VCaP (cell line): ENCODE results near the gene ZNF440.
A peak's percentile ranks its signal among the peaks of the same experiment; 100 is the strongest.
"Not testable (repeated sequence)": the region's sequence is repeated elsewhere in the genome, so short reads cannot be mapped to it uniquely, and the experiment has no call there.

Experiments used
- H3K27ac ChIP-seq: fragments of 450-650 bp; 2 replicates; pipeline ENCODE4 v1.5.1; 2017
- TF ChIP-seq, protein P1 (sequence below): fragments of 450-650 bp; conservative IDR thresholded peaks from 2 replicates; pipeline ENCODE4 v1.5.1; 2017; ENCODE audit warnings: mild to moderate bottlenecking, moderate library complexity

ZNF440 gene

DNA sequence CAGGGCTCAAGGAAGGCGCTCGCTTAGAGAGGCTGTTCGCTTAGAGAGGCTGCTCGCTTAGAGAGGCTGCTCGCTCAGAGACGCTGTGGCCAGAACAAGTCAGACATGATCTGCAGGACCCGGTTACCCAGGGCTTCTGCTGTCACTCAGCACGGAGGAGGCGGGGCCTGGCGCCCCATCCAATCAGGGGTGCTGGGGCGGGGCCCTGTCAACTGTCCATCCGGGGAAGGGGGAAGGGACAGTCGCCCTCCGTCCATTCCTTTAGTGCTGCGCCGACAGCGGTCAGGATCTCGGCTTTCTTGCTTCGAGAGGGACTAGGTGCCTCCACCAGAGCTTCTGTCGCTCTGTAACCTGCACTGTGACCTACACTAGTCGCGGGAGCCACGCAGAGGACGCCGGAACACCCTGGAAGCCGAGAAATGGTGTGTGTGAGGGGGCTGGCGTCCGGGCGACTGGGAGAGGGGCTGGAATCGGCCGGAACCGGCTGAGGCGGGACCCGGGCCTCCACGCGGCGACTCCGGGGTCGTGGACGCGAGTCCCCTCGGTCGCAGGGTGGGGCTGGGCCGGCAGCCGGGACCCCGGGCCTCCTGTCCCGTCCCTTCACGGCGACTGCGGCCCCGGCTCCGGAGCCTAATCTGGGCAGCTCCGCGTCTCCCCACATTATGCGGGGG lies at the start of gene ZNF440:
TSS of gene ZNF440 (plus strand) at position 245 of the 671 bp plus-strand sequence. CDS start at position 420, 175 bp downstream.
- H3K27ac ChIP-seq, result peak within 1 kb of the TSS; percentile 92
- TF ChIP-seq, protein P1, sequence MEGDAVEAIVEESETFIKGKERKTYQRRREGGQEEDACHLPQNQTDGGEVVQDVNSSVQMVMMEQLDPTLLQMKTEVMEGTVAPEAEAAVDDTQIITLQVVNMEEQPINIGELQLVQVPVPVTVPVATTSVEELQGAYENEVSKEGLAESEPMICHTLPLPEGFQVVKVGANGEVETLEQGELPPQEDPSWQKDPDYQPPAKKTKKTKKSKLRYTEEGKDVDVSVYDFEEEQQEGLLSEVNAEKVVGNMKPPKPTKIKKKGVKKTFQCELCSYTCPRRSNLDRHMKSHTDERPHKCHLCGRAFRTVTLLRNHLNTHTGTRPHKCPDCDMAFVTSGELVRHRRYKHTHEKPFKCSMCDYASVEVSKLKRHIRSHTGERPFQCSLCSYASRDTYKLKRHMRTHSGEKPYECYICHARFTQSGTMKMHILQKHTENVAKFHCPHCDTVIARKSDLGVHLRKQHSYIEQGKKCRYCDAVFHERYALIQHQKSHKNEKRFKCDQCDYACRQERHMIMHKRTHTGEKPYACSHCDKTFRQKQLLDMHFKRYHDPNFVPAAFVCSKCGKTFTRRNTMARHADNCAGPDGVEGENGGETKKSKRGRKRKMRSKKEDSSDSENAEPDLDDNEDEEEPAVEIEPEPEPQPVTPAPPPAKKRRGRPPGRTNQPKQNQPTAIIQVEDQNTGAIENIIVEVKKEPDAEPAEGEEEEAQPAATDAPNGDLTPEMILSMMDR, result no peak

DNA sequence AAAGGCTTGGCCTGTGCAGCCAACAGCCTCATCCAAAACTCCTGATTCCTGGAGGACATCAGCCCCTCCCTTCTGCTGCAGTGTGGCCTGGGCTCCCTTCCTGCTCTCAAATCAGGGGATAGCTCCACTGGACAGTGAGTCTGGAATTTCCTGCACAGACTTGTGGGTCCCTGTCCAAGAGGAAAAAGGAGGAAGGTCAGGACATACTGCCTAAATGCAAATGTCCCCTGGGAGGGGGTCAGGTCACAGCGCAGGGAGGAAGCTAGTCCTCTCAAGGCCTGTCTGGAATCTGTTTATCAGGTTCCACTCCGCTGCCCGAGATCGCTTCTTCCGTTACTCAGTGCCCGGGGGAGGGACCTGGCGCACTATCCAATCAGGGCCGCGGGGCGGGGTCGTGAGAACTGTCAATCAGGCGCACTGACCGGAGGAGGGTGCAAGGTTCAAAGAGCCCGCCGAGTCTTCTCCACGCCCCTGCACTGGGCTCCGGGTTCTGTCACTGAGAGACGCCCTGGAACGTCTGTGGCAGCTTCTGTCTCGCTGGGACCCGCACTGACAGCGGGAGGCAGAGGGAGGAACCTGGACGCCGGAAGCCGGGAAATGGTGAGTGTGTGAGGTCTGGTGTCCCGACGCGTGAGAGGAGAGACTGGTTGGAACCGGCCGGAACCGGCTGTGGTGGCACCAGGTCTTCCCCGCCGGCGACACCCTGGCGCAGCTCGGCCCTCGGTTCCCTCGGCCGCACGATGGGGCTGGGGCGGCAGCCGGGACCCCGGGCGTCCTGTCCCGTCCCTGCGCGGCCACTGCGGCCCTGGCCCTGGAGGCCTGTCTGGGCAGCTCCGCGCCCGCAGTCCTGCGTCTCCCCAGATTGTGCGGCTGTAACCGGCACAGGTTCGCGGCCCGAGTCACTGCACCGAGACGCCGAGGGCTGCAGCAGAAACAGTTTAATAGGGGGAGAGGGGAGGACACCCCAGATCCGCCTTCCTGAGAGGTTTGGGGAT lies 47.2 kb upstream of the ZNF440 start, which contains the start of gene ZNF441:
TSS of gene ZNF441 (plus strand) at position 404 of the 995 bp plus-strand sequence. CDS start at position 598, 194 bp downstream.
- TF ChIP-seq, protein P1, result no peak
- peak within 1 kb of the TSS; percentile 90 for H3K27ac ChIP-seq

DNA sequence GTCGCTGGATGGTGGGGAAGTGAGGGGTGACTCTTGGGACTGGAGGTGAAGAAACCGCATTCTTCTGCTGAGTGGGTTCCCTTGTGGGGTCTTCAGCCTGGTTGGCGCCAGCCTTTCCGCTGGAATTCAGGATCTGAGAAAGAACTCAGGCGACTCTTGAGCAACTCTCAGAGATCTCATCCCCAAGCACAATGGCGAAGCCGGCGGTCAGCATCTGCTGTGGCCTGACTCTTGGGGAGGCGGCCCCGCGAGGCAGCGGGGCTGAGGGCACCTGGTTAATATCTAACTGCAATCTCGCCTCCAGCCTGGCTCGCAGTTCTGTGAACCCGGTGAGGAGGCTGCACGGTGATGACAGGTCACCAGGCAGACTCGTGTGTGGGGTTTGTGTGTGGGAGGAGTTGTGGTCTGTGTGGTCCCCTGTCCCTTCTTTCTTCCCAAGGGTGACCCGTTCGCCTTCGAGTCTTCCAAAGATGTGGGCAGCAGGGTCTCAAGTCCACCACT lies 46.4 kb upstream of the ZNF440 start:
- TF ChIP-seq, protein P1, result no peak
- H3K27ac ChIP-seq, result peak overlapping the region; percentile 90

DNA sequence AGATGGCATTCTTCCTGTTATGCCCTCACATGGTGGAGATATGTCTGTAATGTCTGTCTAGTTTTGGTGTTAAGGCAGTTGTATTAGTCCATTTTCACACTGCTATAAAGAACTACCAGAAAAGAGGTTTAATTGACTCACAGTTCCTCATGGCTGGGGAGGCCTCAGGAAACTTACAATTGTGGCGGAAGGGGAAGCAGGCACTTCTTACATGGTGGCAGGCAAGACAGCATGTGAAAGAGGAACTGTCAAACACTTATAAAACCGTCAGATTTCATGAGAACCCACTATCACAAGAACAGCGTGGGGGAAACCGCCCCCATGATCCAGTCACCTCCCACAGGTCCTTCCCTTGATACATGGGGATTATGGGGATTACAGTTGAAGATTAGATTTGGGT lies 44.1 kb upstream of the ZNF440 start:
- TF ChIP-seq, protein P1, result no peak
- no peak overlapping the region for H3K27ac ChIP-seq

DNA sequence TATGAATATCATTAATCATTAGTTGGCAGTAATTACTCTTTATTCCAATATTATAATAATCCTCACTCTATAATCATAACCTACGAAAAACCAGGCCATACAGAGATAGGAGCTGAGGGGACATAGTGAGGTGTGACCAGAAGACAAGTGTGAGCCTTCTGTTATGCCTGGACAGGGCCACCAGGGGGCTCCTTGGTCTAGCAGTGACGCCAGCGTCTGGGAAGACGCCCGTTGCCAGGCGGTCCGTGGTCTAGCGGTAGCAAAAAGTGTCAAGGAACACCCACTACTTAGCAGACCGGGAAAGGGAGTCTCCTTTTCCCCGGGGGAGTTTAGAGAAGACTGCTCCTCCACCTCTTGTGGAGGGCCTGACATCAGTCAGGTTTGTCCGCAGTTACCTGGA lies 42.6 kb upstream of the ZNF440 start:
- TF ChIP-seq, protein P1, result 0 out of 2 replicates have a peak, but pooled peaks have one; percentile 6
- not testable (repeated sequence) for H3K27ac ChIP-seq

DNA sequence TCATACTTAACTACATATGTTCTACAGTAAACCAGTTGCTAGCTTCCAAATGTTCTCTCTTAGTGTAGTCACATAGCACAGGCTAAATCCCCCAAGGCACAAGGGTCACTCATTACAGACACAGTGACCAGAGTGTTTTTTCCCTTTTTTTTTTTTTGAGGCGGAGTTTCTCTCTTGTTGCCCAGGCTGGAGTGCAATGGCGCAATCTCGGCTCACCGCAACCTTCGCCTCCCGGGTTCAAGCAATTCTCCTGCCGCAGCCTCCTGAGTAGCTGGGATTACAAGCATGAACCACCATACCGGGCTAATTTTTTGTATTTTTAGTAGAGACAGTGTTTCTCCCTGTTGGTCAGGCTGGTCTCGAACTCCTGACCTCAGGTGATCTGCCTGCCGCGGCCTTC lies 37.4 kb upstream of the ZNF440 start:
- not testable (repeated sequence) for H3K27ac ChIP-seq

DNA sequence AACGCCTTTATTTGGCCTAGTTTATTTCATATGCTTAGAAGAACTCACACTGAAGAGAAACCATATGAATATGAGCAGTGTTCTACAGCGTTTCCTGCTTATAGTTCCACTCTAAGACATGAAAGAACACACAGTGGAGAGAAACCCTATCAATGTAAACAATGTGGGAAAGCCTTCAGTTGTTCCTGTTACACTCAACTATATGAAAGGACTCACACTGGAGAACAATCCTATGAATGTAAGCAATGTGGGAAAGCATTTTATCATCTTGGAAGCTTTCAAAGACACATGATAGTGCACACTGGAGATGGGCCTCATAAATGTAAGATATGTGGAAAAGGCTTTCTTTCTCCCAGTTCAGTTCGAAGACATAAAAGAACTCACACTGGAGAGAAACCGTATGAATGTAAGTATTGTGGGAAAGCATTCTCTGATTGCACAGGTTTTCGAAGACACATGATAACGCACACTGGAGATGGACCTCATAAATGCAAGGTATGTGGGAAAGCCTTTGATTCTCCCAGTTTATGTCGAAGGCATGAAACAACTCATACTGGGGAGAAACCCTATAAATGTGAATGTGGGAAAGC lies 33.5 kb upstream of the ZNF440 start:
- TF ChIP-seq, protein P1, result no peak
- H3K27ac ChIP-seq, result no peak overlapping the region
